ENCODE results near the gene IL1RAPL1. TPM values are rescaled to one million over a fixed set of nuclear protein-coding genes. Genes with fewer than 3 reads are reported as not detected.

Gene IL1RAPL1
- total RNA-seq, 1 experiment from 2014 or later, result not detected

GRCh38 chrX:29661290-29661689 lies 1074.0 kb downstream of the IL1RAPL1 start:
- Mint-ChIP-seq H3K27ac (ENCODE audit: unreplicated experiment) (peak overlapping the region; percentile 95), H3K27me3 (ENCODE audit: unreplicated experiment) (no peaks in the 10 kb centered on the region), H3K4me1 (ENCODE audit: low read depth, unreplicated experiment) (peaks cover 24% of the 10 kb centered on the region), H3K9me3 (ENCODE audit: low read depth, unreplicated experiment) (no peaks in the 10 kb centered on the region), H3K4me3 (ENCODE audit: low read depth, unreplicated experiment) (no peak overlapping the region), H3K36me3 (ENCODE audit: insufficient read depth, unreplicated experiment) (peaks cover 15% of the 10 kb centered on the region)
- no peak for TF ChIP-seq CTCF (IDR thresholded peaks at IDR 0.05; ENCODE audit: unreplicated experiment)
- intact Hi-C loops (cut with micrococcal nuclease; ENCODE audit: unreplicated experiment), result no loop called here
- CTCF ChIA-PET, result no interaction called here
- DNase-seq, result no peak
- no TSS peak for BruUV-seq (replicated peaks)

- peak overlapping the region; percentile 95 for H3K27ac Mint-ChIP-seq (ENCODE audit: unreplicated experiment)
- H3K27me3 Mint-ChIP-seq (ENCODE audit: unreplicated experiment), result no peaks in the 10 kb centered on the region
- no TSS peak for BruUV-seq (replicated peaks)
- intact Hi-C loops (cut with micrococcal nuclease; ENCODE audit: unreplicated experiment), result no loop called here
- peaks cover 15% of the 10 kb centered on the region for H3K36me3 Mint-ChIP-seq (ENCODE audit: insufficient read depth, unreplicated experiment)
- peak overlapping the region; percentile 17 for H3K4me3 Mint-ChIP-seq (ENCODE audit: low read depth, unreplicated experiment)
- peaks cover 24% of the 10 kb centered on the region for H3K4me1 Mint-ChIP-seq (ENCODE audit: low read depth, unreplicated experiment)
- no peak for DNase-seq
- H3K9me3 Mint-ChIP-seq (ENCODE audit: low read depth, unreplicated experiment), result no peaks in the 10 kb centered on the region
- CTCF ChIA-PET, result no interaction called here
- TF ChIP-seq CTCF (IDR thresholded peaks at IDR 0.05; ENCODE audit: unreplicated experiment), result no peak
Observed at GRCh38 chrX:29662101-29662500, 1074.9 kb downstream of the IL1RAPL1 start.

DNA sequence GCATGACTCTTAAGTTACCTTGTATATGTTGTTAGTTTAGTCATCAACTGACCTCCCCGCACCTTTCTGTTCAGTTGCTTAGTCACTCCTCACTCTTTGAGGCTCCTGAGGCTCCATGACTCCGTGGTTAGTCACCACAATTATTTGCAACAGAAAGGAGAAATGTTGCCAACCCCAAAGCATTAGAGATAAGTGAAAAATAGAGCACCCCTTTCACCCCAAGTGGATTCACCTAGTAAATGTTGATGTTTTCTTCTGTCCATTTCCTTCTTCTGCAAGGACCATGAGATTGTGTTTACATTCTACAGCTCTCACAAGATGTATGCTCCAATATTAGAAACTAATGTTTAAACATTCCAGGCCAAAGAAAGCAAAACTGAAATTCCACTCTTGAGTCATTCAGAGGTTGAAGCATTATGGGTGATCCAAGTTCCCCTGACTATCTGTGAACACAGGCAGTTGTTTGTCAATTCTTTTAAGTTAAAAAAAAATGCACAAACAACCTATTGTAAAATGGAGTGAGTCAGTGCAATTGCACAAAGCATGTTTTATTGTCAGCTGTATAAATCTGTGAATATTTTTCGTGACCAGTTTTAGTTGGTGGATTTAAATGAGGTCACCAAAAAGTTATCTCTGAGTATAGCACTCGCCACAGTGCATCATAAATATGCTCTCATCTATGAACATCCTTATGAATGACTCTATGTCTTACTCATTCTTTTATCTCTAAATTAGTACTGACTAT lies 1075.7 kb downstream of the IL1RAPL1 start:
- Mint-ChIP-seq H3K4me1 (ENCODE audit: low read depth, unreplicated experiment) (peaks cover 24% of the 10 kb centered on the region), H3K36me3 (ENCODE audit: insufficient read depth, unreplicated experiment) (peaks cover 15% of the 10 kb centered on the region), H3K27me3 (ENCODE audit: unreplicated experiment) (no peaks in the 10 kb centered on the region), H3K4me3 (ENCODE audit: low read depth, unreplicated experiment) (peak overlapping the region; percentile 17), H3K9me3 (ENCODE audit: low read depth, unreplicated experiment) (no peaks in the 10 kb centered on the region), H3K27ac (ENCODE audit: unreplicated experiment) (peak overlapping the region; percentile 95)
- DNase-seq, result peak; percentile 70
- no TSS peak for BruUV-seq (replicated peaks)
- CTCF ChIA-PET, result no interaction called here
- TF ChIP-seq CTCF (IDR thresholded peaks at IDR 0.05; ENCODE audit: unreplicated experiment), result no peak
- intact Hi-C loops (cut with micrococcal nuclease; ENCODE audit: unreplicated experiment), result no loop called here

DNA sequence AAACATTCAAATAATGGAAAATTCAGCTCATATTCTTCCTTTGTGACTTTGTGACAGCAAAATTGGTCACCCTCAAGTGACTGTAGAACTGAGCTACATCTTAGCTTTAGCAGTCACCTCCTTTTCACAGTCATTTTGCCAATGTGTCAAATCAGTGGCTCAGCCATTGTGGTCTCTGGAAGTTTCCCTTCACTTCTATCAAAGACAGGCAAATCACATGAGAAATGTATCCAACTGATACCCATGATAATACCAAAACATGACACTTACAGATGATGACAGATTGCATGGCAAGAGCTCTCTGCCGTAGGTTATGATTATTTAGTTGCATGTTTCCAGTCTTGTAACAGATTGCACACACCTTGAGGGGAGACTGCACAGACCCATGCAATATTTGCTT lies 1078.3 kb downstream of the IL1RAPL1 start:
- H3K27me3 Mint-ChIP-seq (ENCODE audit: unreplicated experiment), result no peaks in the 10 kb centered on the region
- CTCF ChIA-PET, result no interaction called here
- BruUV-seq (replicated peaks), result no TSS peak
- intact Hi-C loops (cut with micrococcal nuclease; ENCODE audit: unreplicated experiment), result no loop called here
- TF ChIP-seq CTCF (IDR thresholded peaks at IDR 0.05; ENCODE audit: unreplicated experiment), result no peak
- H3K4me3 Mint-ChIP-seq (ENCODE audit: low read depth, unreplicated experiment), result no peak overlapping the region
- no peak for DNase-seq
- H3K27ac Mint-ChIP-seq (ENCODE audit: unreplicated experiment), result no peak overlapping the region
- H3K36me3 Mint-ChIP-seq (ENCODE audit: insufficient read depth, unreplicated experiment), result peaks cover 15% of the 10 kb centered on the region
- H3K9me3 Mint-ChIP-seq (ENCODE audit: low read depth, unreplicated experiment), result no peaks in the 10 kb centered on the region
- peaks cover 24% of the 10 kb centered on the region for H3K4me1 Mint-ChIP-seq (ENCODE audit: low read depth, unreplicated experiment)
